ENCODE results near the gene ENPP7.

DNA sequence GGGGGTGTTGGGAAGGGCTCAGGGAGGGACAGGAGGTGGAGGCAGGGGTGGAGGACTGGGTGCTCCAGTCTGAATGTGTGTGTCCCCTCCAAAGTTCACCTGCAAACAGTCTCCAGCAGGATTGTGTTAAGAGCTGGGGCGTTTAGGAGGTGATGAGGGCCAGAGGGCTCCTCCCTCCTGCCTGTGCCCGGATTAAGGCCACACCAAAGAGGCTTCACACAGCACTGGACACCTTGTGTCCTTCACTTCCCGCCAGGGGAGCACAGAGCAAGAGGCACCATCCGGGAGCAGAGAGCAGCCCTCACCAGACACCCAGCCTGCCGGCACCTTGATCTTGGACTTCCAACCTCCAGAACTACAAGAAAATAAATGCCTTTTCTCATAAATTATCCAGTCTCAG lies 30.2 kb upstream of the ENPP7 start:
- TF ChIP-seq, protein P1, sequence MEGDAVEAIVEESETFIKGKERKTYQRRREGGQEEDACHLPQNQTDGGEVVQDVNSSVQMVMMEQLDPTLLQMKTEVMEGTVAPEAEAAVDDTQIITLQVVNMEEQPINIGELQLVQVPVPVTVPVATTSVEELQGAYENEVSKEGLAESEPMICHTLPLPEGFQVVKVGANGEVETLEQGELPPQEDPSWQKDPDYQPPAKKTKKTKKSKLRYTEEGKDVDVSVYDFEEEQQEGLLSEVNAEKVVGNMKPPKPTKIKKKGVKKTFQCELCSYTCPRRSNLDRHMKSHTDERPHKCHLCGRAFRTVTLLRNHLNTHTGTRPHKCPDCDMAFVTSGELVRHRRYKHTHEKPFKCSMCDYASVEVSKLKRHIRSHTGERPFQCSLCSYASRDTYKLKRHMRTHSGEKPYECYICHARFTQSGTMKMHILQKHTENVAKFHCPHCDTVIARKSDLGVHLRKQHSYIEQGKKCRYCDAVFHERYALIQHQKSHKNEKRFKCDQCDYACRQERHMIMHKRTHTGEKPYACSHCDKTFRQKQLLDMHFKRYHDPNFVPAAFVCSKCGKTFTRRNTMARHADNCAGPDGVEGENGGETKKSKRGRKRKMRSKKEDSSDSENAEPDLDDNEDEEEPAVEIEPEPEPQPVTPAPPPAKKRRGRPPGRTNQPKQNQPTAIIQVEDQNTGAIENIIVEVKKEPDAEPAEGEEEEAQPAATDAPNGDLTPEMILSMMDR (IDR thresholded peaks at IDR 0.05 in 8 of 11, conservative IDR thresholded peaks at IDR 0.05 in 3 of 11), result no peak
- TF ChIP-seq POLR2AphosphoS5 (IDR thresholded peaks at IDR 0.05) (no peak), POLR2A (IDR thresholded peaks at IDR 0.05) (no peak)

Measured in spleen (tissue), 7 donors.